Activated CD4-positive, alpha-beta T cell treated with anti-CD3 and anti-CD28 coated beads, Interleukin-2, amount 10 ng/mL, durations not matched to agents 24 days and 14 days (primary cell): Measurements from ENCODE around the gene SLC4A1AP. TPM values are rescaled to one million over a fixed set of nuclear protein-coding genes. Genes with fewer than 3 reads are reported as not detected.
A peak's percentile ranks its signal among the peaks of the same experiment; 100 is the strongest.
"Not testable (repeated sequence)": the region's sequence is repeated elsewhere in the genome, so short reads cannot be mapped to it uniquely, and the experiment has no call there.

Experiments used
- DNase-seq: peaks from one replicate; pipeline ENCODE4 v3.0.0; 2022
- H3K27ac Mint-ChIP-seq: one replicate; pipeline ENCODE4 v1.8.0; 2022; ENCODE audit warnings: mild to moderate bottlenecking, mixed read lengths
- H3K27me3 Mint-ChIP-seq: one replicate; pipeline ENCODE4 v1.8.0; 2022; ENCODE audit warnings: mixed read lengths
- H3K36me3 Mint-ChIP-seq: one replicate; pipeline ENCODE4 v1.8.0; 2022; ENCODE audit warnings: low read depth, mild to moderate bottlenecking, mixed read lengths
- H3K4me1 Mint-ChIP-seq: one replicate; pipeline ENCODE4 v1.8.0; 2021; ENCODE audit warnings: mixed read lengths
- H3K4me3 Mint-ChIP-seq: one replicate; pipeline ENCODE4 v1.8.0; 2022; ENCODE audit warnings: mild to moderate bottlenecking, moderate library complexity, mixed read lengths
- H3K9me3 Mint-ChIP-seq: one replicate; pipeline ENCODE4 v1.8.0; 2021; ENCODE audit warnings: mixed read lengths
- intact Hi-C: fragments of 100-400 bp; cut with micrococcal nuclease; formaldehyde crosslinking; loops from one replicate; pipeline ENCODE4 v1.15.1; 2023
- total RNA-seq: library from RNA; stranded (reverse); gene quantifications from 2 replicates; pipeline ENCODE4 v1.2.3, GENCODE V29; 2022

The SLC4A1AP gene
- total RNA-seq, 1 donor from 2014 or later = 28.7 TPM

DNA sequence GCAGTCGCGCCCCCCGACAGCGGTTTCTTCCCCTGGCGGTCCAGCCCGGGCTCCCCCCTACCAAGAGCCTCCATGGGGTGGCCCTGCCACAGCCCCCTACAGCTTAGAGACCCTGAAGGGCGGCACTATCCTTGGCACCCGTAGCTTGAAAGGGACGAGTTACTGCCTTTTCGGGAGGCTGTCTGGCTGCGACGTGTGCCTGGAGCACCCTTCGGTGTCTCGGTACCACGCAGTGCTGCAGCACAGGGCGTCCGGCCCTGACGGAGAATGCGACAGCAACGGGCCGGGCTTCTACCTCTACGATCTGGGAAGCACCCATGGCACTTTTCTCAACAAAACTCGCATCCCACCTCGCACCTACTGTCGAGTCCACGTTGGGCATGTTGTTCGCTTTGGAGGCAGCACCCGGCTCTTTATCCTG lies 475 bp downstream of the SLC4A1AP start:
- Mint-ChIP-seq H3K27me3 (no peaks in the 10 kb centered on the region), H3K27ac (peak overlapping the region; percentile 99), H3K4me1 (peaks cover 36% of the 10 kb centered on the region), H3K4me3 (peak overlapping the region; percentile 98), H3K36me3 (peaks cover 46% of the 10 kb centered on the region), H3K9me3 (no peaks in the 10 kb centered on the region)
- no peak for DNase-seq
- intact Hi-C loops = loop anchor here (5.0 to 10.0 kb wide), 4 partner anchors 79 to 292 kb away; partner anchors contain the start of genes EIF2B4, FNDC4, GCKR and PPM1G

DNA sequence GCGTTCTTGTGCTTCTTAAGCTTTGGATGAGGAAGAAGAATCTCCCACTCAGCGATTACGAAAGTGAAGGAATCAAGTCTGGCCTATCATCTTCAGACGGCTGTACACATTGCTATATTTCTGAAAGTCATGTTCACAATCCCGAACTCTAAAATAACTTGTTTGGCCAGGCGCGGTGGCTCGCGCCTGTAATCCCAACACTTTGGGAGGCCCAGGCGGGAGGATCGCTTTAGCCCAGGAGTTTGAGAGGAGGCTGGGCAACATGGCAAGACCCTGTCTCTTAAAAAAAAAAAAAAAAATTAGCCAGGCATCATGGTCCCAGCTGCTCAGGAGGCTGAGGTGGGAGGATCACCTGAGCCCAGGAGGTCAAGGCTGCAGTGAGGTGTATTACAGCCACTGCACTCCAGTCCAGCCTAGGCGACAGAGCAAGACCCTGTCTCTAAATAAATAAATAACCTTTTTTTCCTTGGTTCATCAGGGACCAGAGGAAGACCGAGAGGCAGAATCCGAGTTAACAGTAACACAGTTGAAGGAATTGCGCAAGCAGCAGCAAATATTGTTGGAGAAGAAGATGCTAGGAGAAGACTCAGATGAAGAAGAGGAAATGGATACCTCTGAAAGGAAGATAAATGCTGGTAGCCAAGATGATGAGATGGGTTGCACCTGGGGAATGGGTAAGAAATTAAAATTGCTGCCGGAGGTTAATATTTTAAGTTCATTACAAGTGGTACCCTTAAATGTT lies 1.1 kb downstream of the SLC4A1AP start:
- Mint-ChIP-seq H3K9me3 (no peaks in the 10 kb centered on the region), H3K4me1 (peaks cover 31% of the 10 kb centered on the region), H3K27me3 (no peaks in the 10 kb centered on the region), H3K4me3 (peak overlapping the region; percentile 98), H3K36me3 (peaks cover 44% of the 10 kb centered on the region), H3K27ac (peak overlapping the region; percentile 75)
- no peak for DNase-seq
- intact Hi-C loops = loop anchor here (5.0 to 10.0 kb wide), 4 partner anchors 80 to 292 kb away; partner anchors contain the start of genes EIF2B4, FNDC4, GCKR and PPM1G

DNA sequence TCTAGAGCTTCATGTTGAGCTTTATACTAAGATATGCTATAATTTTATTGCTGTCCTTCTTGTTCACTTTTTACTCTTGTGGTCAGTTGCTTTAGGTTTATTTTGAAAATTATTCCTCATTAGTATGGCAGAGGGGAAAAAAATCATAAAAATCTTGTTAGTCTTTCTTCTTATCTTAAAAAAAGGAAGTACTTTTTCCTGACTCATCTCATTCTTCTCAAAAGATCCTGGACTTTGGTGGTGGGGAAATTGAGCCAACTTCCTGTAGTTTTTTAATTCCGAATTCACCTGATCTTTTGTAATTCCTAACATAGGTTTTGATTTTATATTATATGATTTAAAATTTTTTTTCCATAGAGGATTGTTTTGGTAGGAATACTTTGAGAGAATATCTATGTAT lies 3.8 kb downstream of the SLC4A1AP start:
- no peak overlapping the region for H3K27ac Mint-ChIP-seq
- DNase-seq = no peak
- intact Hi-C loops = loop anchor here (10.0 kb wide), 3 partner anchors 83 to 263 kb away; partner anchors contain the start of genes FNDC4, GCKR, PPM1G and ZNF512

DNA sequence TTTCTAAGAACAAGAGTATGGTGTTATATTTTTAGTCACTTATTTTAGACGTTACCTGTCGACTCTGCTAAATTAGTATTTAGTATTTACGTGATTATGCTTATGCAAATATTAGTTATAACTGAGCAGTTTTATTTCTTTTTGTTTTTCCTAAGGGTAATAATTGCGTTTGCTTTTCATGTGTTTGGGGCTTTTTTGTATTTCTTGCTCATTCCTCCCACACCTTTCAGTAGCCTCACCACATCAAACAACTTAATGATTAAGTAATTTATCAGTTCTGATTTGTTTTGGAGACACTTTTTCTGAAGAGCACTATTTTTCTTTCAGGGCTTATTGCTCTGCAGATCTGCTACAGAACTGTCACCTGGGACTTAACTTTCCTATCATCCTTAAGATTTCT lies 7.5 kb downstream of the SLC4A1AP start:
- DNase-seq = no peak
- intact Hi-C loops = no loop called here
- Mint-ChIP-seq H3K9me3 (no peaks in the 10 kb centered on the region), H3K36me3 (peaks cover 58% of the 10 kb centered on the region), H3K27ac (no peak overlapping the region), H3K27me3 (no peaks in the 10 kb centered on the region), H3K4me1 (peaks cover 12% of the 10 kb centered on the region), H3K4me3 (no peak overlapping the region)

More for the DNA sequence above, 3.8 kb downstream of the SLC4A1AP start:
- Mint-ChIP-seq H3K27me3 (no peaks in the 10 kb centered on the region), H3K4me3 (no peak overlapping the region), H3K36me3 (peaks cover 40% of the 10 kb centered on the region), H3K9me3 (no peaks in the 10 kb centered on the region), H3K4me1 (peaks cover 26% of the 10 kb centered on the region)

DNA sequence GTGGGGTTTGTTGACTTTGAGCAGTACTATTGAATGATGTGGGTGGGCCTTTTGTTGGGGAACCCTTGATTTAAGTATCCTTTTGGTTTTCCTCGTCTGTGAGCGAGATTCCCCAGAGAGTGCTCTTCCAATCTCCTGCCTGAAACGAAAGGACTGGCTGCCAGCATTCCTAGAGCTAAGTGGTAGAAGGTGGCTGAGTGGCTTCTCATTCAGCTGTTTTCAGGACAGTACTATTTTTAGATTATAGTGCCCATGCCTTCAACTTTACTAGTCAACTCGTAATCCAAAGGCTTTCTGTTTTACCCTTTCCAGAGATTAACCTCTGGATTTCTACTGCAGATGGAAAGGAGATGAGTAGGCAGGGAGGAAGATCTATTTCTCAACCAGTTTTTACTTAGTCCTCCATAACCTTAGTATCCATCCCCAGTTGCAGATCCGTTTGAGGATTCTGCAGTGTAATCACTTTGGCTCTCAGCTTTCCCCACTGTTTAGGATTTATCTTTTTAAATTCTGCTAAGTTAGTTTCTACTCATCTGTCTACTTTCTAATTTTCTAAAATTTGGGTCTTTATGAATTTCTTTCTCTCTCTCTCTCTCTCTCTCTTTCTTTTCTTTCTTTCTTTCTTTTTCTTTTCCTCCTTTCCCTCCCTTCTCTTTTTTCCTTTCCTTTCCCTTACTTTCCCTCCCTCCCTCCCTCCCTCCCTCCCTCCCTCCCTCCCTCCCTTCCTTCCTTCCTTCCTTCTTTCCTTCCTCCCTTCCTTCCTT lies 9.2 kb downstream of the SLC4A1AP start:
- no peak overlapping the region for H3K27ac Mint-ChIP-seq
- no peaks in the 10 kb centered on the region for H3K9me3 Mint-ChIP-seq
- peaks cover 12% of the 10 kb centered on the region for H3K4me1 Mint-ChIP-seq
- intact Hi-C loops = no loop called here
- H3K36me3 Mint-ChIP-seq = peaks cover 52% of the 10 kb centered on the region
- no peaks in the 10 kb centered on the region for H3K27me3 Mint-ChIP-seq
- H3K4me3 Mint-ChIP-seq = no peak overlapping the region
- no peak for DNase-seq

DNA sequence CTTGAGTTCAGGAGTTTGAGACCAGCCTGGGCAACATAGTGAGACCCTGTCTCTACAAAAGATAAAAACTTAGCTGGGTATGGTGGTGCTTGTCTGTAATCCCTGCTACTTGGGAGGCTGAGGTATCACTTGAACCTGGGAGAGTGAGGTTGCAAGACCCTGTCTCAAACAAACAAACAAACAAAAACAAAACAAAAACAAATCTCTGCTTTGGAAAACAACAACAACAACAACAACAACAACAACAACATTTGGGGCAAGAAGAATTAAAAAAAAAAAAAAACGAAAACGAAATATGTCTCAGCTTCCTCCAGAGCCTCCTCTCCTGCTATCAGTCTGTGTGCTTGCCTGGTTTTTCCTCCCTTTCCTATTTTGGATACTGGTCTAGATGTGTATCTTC lies 16.9 kb downstream of the SLC4A1AP start:
- H3K4me1 Mint-ChIP-seq = peaks cover 26% of the 10 kb centered on the region
- peaks cover 43% of the 10 kb centered on the region for H3K36me3 Mint-ChIP-seq
- intact Hi-C loops = loop anchor here (5.0 kb wide), 2 partner anchors 253 to 298 kb away; partner anchors contain the start of genes NRBP1 and ZNF513

DNA sequence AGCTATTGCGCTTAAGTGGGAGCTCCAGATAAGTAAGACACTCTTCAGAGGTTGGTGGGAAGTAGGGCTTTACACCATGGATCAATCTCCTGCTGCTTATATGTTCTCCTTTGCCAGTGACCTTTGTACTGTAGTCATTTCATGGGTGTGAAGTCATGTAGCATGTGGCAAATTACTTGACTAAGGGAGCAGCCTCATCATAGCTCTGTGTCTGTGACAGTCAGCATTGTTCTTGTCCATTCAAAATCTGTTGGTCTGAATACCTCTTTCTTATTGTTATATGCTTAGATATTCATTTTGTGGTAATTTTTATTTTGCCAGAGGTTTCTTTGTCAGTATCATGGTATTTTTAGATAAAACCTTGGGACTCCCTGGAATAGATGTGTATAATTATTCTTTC lies 18.2 kb downstream of the SLC4A1AP start:
- Mint-ChIP-seq H3K4me3 (no peak overlapping the region), H3K36me3 (peaks cover 46% of the 10 kb centered on the region), H3K4me1 (peaks cover 26% of the 10 kb centered on the region), H3K9me3 (no peaks in the 10 kb centered on the region), H3K27me3 (no peaks in the 10 kb centered on the region), H3K27ac (peak overlapping the region; percentile 86)
- no peak for DNase-seq
- intact Hi-C loops = loop anchor here (2.0 to 5.0 kb wide), 5 partner anchors 19 to 300 kb away; partner anchors contain the start of genes CCDC121, GPN1, NRBP1 and SLC4A1AP

More for the DNA sequence above, 16.9 kb downstream of the SLC4A1AP start:
- H3K4me3 Mint-ChIP-seq = no peak overlapping the region
- no peaks in the 10 kb centered on the region for H3K9me3 Mint-ChIP-seq
- DNase-seq = no peak
- no peak overlapping the region for H3K27ac Mint-ChIP-seq
- H3K27me3 Mint-ChIP-seq = no peaks in the 10 kb centered on the region

DNA sequence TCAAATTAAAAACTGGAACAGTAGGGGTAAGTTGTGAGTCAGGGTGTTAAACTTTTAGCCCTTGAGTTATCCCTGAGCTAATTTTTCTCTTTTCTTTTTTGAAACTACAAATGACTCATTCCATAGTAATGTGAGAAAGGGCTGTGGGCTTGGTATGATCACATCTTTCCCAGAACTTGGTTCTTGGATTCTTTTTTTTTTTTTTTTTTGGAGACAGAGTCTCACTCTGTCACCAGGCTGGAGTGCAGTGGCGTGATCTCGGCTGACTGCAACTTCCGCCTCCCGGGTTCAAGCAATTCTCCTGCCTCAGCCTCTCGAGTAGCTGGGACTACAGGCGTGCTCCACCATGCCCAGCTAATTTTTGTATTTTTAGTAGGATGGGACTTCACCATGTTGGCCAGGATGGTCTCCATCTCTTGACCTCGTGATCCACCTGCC lies 18.7 kb downstream of the SLC4A1AP start:
- not testable (repeated sequence) for H3K4me3 Mint-ChIP-seq, H3K9me3 Mint-ChIP-seq, H3K27me3 Mint-ChIP-seq, DNase-seq
- intact Hi-C loops = loop anchor here (2.0 to 5.0 kb wide), 5 partner anchors 20 to 300 kb away; partner anchors contain the start of genes CCDC121, GPN1, NRBP1 and SLC4A1AP
- peaks cover 26% of the 10 kb centered on the region for H3K4me1 Mint-ChIP-seq
- peaks cover 46% of the 10 kb centered on the region for H3K36me3 Mint-ChIP-seq
- H3K27ac Mint-ChIP-seq = peak overlapping the region; percentile 86

DNA sequence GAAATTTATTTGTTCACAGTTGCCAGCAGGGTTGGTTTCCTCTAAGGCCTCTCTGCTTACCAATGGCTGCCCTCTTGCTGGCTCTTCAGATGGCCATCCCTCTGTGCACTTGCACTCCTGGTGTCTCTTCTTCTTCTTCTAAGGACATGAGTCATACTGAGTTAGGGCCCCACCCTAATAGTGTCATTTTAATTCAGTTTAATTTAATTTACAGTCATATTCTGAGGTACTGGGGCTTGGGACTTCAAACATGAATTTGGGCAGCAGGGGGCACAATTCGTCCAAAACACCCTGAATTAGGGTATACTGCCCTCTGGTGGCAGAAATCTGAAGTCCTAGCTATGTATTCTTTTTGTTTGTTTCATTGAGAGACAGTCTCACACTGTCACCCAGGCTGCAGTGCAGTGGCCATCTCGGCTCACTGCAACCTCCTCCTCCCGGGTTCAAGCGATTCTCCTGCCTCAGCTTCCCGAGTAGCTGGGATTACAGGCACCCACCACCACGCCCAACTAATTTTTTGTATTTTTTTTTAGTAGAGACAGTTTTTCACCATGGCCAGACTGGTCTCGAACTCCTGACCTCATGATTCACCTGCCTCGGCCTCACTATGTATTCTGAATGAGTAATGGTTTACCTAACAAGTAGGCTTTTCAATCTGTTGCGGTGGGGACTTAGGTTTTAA lies 19.8 kb downstream of the SLC4A1AP start:
- peaks cover 49% of the 10 kb centered on the region for H3K36me3 Mint-ChIP-seq
- H3K4me3 Mint-ChIP-seq = no peak overlapping the region
- no peaks in the 10 kb centered on the region for H3K27me3 Mint-ChIP-seq
- intact Hi-C loops = loop anchor here (2.0 to 5.0 kb wide), 5 partner anchors 21 to 301 kb away; partner anchors contain the start of genes CCDC121, GPN1, NRBP1 and SLC4A1AP
- peaks cover 26% of the 10 kb centered on the region for H3K4me1 Mint-ChIP-seq
- DNase-seq = peak; percentile 97
- H3K9me3 Mint-ChIP-seq = no peaks in the 10 kb centered on the region
- peak overlapping the region; percentile 79 for H3K27ac Mint-ChIP-seq

DNA sequence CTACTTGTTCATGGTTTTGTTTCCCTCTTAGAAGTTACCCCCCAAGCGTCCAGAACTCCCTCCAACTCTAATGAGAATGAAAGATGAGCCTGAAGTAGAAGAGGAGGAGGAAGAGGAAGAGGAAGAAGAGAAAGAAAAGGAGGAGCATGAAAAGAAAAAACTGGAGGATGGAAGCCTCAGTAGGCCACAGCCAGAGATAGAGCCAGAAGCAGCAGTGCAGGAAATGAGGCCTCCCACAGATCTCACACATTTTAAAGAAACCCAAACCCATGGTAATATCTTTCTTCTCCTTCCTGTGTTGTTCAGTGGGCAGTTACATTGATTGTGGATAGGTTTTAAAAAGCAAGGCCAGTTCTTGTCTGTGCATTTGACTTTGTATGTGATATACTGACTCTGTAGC lies 21.3 kb downstream of the SLC4A1AP start:
- peaks cover 26% of the 10 kb centered on the region for H3K4me1 Mint-ChIP-seq
- H3K36me3 Mint-ChIP-seq = peaks cover 46% of the 10 kb centered on the region
- H3K27ac Mint-ChIP-seq = peak overlapping the region; percentile 80
- intact Hi-C loops, DNase-seq, H3K9me3 Mint-ChIP-seq, H3K27me3 Mint-ChIP-seq: not testable (repeated sequence)
- H3K4me3 Mint-ChIP-seq = peak overlapping the region; percentile 43

DNA sequence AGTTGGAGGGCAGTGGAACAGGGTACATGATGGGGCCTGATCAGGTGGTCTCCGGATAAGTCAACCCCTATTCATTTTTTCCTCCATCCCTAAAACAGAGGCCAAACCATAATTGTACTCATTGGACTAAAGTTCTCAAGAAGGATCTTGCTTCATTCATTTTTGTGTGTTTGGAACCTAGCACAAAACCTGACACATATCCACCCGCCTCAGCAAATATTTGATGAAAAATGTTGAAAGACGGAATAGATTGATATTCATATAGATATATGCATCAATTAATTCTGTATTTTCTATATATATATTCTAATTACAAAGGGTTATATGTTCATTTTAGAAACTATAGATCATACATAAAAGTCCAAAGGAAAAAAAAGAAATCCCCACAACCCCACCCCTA lies 21.9 kb downstream of the SLC4A1AP start:
- Mint-ChIP-seq H3K27ac (peak overlapping the region; percentile 80), H3K4me3 (peak overlapping the region; percentile 43), H3K27me3 (no peaks in the 10 kb centered on the region), H3K4me1 (peaks cover 26% of the 10 kb centered on the region), H3K9me3 (no peaks in the 10 kb centered on the region), H3K36me3 (peaks cover 46% of the 10 kb centered on the region)
- DNase-seq = no peak
- intact Hi-C loops = no loop called here

DNA sequence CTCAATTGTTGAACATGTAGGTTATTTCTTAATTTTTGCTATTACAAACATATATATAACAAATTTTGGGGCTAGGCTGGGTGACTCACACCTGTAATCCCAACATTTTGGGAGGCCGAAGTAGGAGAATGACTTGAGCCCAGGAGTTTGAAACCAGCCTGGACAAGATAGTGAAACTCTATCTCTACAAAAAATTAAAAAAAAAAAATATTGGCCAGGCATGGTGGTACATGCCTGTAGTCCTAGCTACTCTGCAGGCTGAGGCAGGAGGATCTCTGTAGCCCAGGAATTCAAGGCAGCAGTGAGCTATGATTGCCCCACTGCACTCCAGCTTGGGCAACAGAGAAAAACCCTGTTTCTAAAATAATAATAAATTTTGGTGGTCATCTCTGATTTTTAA lies 23.5 kb downstream of the SLC4A1AP start:
- Mint-ChIP-seq H3K9me3 (no peaks in the 10 kb centered on the region), H3K4me3 (no peak overlapping the region), H3K36me3 (peaks cover 49% of the 10 kb centered on the region), H3K4me1 (peaks cover 21% of the 10 kb centered on the region), H3K27me3 (no peaks in the 10 kb centered on the region), H3K27ac (no peak overlapping the region)
- DNase-seq = no peak
- intact Hi-C loops = no loop called here

DNA sequence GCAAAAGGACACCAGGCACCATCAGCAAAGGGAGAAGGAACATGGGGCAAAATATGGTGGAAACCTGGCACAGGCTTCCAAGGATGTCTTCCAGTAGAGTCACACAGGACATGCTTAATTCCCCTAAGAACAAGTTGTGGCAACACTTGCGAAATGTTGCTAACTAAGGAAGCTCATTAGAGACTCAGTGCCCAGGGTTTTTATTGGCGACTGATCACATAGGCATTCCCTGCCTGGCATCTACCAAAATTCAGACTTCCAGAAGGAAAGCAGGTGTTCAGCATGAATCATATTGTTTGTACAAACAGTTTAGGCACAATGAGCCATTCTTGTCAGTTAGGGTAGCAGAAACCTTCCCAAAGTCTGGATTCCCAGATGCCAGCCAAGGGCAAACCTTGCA lies 25.7 kb downstream of the SLC4A1AP start:
- Mint-ChIP-seq H3K9me3 (no peaks in the 10 kb centered on the region), H3K4me1 (peaks cover 13% of the 10 kb centered on the region), H3K27ac (no peak overlapping the region), H3K36me3 (peaks cover 46% of the 10 kb centered on the region), H3K4me3 (no peak overlapping the region), H3K27me3 (no peaks in the 10 kb centered on the region)
- intact Hi-C loops = no loop called here
- DNase-seq = no peak
